Activated T-helper 1 cell treated with Interleukin-2 at 50 U/mL for 16 hours (primary cell): Measurements from ENCODE around the gene IFT22.
"Not testable (repeated sequence)": the region's sequence is repeated elsewhere in the genome, so short reads cannot be mapped to it uniquely, and the experiment has no call there.

Experiments used
- DNase-seq: peaks from one replicate; pipeline ENCODE4 v3.0.0-alpha.2; 2020; ENCODE audit warnings: low read depth

Gene IFT22

DNA sequence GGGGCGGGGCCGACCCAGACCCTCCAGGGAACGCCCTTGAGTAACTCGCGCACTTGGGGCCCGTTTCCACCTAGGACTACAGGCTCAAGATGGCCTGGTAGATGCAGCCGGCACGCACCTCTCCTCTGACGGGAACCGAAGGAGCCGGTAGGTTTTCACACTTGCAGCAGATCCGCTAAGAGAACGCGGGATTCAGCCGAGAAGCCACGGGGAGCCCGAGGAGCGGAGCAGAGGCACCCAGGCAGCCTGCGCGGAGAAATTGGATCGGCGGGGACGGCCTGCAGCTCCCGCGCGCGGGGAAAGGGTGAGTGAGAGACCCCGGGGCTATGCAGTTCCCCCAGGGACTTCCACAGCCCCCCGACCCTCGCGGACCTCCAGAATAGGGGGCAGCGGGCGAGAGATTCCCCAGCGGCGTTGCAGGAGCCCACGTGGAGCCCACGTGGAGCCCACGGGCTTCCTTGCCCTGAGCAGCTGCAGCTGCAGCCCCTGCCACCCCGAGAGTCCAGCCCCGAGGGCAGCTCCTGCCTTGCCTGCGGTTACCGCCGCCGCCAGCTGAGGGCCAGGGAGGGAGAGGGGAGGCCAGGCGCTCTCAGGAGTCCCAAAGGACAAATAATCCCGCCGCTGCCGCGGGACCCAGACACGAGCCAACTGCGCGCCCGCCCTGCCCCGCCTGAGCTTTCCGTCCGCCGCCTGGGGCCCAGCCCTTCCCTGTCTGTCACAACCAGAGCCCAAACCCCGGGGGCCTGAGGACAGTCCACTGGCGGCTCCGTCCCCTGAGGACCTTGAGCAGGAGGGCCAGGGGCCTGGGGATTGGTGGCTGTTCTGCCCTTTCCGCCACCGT lies 13.1 kb downstream of the IFT22 start:
- no peak for DNase-seq

DNA sequence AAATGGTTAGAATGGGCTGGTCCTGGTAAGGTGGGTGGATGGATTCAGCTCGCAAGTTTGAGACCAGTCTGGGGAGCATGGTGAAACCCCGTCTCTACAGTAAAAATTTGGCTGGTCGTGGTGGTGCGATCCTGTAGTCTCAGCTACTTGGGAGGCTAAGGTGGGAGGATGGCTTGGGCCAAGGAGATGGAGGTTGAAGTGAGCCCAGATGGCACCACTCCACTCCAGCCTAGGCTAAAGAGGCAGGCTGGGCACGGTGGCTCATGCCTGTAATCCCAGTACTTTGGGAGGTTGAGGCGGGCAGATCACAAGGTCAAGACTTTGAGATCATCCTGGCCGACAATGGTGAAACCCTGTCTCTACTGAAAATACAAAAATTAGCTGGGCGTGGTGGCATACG lies 15.3 kb downstream of the IFT22 start:
- DNase-seq: no peak

DNA sequence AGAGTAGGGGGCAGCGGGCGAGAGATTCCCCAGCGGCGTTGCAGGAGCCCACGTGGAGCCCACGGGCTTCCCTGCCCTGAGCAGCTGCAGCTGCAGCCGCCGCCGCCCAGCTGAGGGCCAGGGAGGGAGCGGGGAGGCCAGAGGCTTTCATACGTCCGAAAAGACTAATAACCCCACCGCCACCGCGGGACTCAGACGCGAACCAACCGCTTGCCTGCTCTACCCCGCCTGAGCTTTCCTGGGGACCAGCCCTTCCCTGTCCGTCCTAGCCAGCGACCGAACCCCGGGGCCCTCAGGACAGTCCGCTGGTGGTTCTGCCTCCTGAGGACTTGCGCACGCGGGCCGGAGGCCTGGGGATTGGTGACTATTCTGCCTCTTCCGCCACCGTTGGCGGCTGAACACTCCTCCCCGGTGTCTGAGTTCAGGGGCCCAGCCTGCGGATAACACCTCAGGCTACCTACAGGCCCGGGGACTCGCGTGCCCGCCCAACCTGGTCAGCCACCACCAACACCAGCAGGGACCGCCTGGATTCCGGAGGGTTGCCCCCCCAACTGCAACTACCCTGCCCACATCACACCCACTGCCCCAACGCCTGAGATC lies 18.4 kb downstream of the IFT22 start:
- DNase-seq: no peak

DNA sequence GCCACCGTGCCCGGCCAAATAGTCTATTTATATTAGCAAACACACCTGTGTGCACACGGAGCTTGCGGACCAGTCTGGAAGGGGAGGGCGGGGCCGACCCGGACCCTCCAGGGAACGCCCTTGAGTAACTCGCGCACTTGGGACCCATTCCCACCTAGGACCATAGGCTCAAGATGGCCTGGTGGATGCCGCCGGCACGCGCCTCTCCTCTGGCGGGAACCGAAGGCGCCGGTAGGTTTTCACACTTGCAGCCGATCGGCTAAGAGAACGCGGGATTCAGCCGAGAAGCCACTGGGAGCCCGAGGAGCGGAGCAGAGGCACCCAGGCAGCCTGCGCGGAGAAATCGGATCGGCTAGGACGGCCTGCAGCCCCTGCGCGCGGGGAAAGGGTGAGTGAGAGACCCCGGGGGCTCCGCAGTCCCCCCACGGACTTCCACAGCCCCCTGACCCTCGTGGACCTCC lies 18.9 kb downstream of the IFT22 start:
- DNase-seq: no peak

DNA sequence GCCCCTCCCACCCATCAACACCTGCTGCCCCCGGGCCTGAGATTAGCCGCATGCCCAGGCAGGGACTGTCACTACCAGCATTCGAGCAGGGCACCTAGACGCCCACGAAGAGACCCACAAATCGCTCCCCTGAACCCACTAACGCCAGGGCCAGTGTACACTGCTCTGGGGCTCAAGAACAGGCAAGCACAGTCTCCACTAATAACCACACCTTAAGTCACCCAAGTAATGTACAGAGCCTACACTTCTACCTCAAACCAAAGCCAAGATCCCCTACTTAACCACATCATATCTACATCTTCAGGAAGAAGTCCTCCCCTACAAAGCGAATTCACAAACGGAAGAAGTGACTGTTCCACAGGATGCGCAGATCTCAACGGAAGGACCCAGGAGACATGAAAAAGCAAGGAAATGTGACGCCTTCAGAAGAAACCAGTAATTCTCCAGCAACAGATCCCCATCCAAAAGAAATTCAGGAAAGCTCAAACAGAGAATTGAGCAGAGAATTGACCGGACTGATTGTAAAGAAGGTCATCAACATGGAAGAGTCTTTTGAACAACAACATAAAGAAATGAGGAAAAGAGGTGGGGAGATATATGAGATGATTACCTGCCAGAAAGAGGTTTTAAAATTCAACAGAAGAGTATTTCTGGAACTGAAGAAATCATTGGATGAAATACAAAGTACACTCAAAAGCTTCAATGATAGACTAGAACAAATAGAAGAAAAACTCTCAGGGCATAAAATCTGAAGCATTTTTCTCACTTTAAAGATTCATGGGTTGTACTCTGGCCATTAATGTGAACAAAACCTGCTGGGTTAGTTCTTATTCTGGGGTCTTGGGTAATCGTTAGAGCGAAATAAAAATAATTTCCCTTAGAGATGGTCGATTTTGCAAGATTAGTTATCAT lies 20.9 kb downstream of the IFT22 start:
- no peak for DNase-seq

DNA sequence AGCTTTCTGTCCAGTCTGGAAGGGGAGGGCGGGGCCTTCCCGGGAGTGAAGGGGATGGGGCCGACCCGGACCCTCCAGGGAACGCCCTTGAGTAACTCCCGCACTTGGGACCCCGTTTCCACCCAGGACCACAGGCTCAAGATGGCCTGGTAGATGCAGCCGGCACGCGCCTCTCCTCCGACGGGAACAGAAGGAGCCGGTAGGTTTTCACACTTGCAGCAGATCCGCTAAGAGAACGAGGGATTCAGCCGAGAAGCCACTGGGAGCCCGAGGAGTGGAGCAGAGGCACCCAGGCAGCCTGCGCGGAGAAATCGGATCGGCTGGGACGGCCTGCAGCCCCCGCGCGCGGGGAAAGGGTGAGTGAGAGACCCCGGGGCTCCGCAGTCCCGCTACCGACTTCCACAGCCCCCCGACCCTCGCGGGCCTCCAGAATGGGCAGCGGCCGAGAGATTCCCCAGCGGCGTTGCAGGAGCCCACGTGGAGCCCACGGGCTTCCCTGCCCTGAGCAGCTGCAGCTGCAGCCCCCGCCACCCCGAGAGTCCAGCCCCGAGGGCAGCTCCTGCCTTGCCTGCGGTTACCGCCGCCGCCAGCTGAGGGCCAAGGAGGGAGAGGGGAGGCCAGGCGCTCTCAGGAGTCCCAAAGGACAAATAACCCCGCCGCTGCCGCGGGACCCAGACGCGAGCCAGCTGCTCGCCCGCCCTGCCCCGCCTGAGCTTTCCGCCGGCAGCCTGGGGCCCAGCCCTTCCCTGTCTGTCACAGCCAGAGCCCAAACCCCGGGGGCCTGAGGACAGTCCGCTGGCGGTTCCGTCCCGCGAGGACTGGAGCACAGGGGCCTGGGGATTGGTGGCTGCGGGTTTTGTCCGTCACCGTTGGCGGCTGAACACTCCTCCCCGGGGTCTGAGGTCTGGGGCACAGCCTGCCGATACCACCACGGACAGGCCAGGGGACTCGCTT lies 21.8 kb downstream of the IFT22 start:
- DNase-seq: no peak

DNA sequence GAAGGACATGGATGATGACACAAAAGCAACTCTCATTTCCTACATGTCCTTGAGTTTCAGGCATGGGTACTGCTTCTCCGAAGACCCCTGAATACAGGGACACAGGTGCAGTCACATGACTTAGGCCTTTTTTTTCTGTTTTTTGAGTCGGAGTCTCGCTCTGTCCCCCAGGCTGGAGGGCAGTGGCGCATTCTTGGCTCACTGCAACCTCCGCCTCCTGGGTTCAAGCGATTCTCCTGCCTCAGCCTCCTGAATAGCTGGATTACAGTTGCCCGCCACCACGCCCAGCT lies 26.8 kb downstream of the IFT22 start:
- DNase-seq: no peak

DNA sequence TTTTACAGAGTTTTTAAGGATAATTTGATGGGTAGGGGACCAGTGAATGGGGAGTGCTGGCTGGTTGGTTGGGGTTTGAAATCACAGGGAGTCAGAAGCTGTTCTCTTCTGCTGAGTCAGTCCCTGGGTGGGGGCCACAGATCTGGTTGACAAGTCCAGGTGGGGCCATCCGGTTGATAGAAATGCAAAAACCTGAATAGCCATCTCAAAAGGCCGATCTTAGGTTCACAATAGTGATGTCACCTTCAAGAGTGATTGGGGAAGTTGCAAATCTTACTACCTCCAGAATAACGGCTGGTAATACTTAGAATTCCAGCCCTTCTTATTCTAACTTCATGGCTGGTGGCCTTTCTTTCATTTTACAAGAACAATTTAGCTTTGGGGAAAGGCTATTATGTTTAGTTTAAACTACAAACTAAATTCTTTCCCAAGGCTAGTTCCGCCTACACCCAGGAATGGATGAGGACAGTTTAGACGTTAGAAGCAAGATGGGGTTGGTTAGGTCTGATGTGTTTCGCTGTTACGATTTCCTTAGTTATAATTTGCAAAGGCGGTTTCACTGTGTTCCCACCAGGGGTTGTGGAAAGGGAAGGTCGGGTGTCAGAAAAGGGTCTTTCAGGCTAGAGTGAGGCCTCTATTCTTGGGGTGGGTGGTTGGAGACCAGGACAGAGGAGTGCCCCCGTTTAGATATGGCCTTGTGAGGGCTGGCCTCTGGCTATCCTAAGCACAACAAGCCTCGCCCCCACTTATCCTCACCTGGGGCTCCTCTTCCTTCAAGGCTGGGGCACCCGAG lies 27.4 kb downstream of the IFT22 start:
- no peak for DNase-seq

DNA sequence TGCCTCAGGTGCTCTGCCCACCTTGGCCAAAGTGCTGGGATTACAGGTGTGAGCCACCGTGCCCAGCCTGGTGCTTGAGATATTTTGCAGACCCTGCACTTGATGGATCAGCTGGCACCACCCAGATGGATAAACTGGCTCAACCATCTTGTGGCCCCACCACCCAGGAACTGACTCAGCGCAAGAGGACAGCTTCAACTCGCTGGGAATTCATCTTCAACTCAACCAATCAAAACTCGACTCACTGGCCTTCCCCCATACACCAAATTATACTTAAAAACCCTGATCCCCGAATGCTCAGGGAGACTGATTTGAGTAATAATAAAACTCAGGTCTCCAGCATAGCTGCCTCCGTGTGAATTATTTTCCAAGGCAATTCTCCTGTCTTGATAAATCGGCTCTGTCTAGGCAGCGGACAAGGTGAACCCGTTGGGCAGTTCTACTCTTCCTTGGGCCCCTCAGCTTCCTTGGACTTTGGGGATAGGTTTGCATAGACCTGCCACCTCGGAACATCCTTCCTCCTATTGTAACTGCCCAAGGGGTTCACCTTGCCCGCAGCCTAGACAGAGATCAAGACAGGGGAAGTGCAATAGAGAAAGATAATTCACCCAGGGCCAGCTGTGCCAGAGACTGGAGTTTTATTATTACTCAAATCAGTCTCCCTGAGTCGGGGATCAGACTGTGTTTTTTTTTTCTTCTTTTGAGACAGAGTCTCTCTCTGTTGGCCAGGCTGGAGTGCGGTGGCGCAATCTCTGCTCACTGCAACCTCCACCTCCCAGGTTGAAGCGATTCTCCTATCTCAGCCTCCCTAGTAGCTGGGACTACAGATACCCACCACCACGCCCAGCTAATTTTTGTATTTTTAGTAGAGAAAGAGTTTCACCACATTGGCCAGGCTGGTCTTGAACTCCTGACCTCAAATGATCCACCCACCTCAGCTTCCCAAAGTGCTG lies 28.3 kb downstream of the IFT22 start:
- not testable (repeated sequence) for DNase-seq

DNA sequence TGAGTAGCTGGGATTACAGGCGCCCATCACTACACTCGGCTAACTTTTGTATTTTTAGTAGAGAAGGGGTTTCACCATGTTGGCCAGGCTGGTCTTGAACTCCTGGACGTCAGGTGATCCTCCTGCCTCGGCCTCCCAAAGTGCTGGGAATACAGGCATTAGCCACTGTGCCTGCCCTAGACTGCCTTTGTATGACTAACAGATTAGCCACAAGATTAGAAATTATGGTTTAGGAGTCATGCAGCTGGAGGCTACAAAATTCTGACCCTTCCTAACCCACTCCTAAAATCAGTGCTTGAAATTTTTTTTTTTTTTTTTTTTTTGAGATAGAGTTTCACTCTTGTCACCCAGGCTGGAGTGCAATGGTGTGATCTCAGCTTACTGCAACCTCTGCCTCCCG lies 29.0 kb downstream of the IFT22 start:
- DNase-seq: not testable (repeated sequence)

DNA sequence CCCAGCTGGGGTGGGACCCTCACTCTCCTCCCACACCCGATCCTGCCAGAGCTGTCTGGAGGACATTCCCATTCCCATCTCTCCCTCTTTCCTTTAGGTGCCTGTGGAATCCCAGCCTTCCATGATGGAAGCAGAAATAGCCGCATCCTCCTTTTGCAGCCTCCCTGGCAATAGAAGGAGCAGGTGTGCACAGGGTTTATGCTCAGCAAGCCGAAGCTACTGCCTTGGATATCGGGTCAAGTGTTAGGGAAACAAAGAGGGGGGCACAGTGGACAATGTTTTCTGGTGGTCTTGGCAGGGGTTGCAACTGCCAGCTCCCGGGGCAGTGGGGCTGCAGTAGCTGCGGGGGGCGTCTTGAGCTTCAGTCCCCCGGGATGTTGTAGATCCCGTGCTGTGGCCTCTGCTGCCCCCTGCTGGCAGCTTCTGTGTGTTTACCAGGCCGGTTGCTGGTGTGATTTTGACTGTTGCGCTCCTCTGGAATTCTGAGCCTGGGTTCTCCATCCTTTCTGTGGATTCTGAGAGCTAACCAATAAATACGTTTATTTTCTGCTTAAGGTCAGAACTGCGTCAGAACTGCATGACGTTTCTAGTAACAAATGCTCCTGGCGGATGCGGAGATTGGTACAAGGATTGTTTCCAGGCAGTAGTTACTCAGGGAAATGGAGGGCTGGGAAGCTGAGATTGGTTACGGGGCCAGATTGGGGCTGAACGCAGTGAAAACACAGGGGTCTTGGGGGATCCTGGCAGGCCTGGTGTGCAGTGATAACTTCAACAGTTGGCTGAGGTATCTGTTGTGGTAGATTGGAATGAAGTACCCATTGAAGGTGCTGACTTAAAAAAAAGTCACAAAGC lies 31.2 kb downstream of the IFT22 start:
- DNase-seq: peak; percentile 37

DNA sequence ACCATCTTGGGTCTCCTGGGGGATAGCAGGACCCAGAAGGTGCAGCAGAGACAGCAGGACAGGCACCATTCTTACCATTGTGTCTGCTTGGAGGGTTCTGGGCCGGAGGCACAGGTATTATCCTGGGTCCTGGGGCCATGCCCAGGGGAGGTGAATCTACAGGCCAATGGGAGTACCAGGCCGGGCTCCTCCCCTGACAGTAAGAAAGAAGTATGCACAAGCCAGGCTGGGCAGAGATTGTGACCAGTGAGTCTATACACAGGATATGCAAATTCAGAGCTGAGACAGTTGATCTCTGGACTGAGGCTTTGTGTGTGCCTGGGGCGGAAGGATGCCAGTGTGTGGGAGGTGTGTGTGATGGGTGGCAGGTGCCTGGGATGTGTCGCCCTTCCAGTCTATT lies 31.9 kb downstream of the IFT22 start:
- not testable (repeated sequence) for DNase-seq

DNA sequence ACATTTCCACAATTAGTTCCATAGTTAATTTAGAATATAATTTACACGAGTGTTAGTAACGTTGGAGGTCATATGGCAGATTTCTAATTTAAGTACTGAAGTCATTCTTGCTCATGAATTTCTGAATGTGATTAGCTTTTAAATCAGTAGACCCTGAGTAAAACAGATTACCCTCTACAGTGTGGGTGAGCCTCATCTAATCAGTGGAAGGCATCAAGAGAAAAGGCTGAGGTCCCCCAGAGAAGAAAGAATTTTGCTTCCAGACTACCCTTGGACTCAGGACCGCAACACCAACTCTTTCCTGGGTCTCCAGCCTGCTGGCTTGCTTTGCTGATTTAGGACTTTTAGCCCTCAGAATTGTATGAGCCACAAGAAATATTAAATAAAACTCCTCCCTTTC lies 33.2 kb downstream of the IFT22 start:
- DNase-seq: no peak

DNA sequence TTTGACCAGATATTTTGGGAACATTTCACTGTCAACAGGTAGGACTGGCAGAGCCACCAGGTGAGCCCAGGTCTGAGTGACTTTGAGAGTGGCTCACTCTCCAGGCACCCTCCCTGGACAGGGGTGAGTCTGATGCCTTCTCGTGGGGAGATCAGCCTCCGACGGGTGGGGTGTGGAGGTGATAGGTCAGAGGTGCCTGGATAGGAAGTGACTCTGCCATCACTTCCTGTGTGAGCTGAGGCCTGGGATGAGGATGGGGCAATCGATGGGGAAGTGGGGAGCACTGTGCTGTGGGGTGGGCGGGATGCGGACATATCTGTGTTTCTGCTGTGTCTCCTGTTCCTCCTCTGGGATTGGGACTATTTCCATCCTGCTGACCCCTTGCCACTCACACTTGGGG lies 34.6 kb downstream of the IFT22 start:
- no peak for DNase-seq

DNA sequence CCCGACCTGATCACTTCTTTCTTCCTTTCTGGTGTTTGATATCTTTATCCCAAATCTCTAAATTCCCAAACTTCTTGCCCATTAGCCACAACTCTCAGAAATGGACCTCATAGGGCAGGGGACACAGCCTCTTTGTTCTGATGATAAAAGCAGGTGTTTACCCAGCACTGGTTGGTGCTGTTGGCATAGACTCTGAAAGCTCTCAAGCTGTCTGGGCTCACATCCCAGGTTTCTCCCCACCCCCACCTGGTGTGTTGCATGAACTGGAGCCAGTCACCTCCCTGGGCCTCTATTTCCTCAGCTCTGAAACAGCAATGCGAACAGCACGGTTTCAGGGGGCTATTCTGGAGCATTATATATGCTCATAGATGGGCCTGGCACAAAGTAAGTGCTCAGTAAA lies 35.7 kb downstream of the IFT22 start:
- not testable (repeated sequence) for DNase-seq

DNA sequence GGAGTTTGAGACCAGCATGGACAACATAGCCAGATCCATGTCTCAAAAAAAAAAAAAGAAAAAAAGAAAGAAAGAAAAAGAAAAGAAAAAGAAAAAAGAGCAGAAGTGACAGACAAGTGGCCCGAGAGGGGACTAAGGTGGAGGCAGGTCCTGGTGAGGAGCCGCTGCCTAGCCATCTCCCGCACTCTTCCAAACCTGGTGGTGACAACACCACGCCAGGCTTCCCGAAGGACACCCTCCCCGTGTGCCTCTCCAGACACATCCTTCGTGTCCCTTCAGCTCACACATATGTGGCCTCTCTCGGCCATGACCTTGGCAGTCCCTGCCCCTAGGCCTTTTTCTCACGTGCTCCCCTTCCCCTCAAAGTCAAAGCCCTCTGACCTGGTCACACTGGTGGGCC lies 36.4 kb downstream of the IFT22 start:
- DNase-seq: no peak

DNA sequence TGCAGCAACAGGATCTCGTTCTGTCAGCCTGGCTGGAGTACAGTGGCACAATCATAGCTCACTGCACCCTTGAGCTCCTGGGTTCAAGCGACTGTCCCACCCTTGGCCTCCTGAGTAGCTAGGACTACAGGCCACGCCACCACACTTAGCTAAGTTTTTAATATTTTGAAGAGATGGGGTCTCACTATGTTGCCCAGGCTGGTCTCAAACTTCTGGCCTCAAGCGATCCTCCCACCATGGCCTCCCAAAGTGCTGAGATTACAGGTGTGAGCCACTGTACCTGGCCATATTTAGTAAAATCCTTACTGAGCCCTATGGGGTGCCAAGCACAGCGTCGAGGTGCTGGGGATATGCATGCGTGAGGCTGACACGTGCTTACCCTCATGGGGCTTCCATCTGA lies 40.7 kb downstream of the IFT22 start:
- DNase-seq: not testable (repeated sequence)

DNA sequence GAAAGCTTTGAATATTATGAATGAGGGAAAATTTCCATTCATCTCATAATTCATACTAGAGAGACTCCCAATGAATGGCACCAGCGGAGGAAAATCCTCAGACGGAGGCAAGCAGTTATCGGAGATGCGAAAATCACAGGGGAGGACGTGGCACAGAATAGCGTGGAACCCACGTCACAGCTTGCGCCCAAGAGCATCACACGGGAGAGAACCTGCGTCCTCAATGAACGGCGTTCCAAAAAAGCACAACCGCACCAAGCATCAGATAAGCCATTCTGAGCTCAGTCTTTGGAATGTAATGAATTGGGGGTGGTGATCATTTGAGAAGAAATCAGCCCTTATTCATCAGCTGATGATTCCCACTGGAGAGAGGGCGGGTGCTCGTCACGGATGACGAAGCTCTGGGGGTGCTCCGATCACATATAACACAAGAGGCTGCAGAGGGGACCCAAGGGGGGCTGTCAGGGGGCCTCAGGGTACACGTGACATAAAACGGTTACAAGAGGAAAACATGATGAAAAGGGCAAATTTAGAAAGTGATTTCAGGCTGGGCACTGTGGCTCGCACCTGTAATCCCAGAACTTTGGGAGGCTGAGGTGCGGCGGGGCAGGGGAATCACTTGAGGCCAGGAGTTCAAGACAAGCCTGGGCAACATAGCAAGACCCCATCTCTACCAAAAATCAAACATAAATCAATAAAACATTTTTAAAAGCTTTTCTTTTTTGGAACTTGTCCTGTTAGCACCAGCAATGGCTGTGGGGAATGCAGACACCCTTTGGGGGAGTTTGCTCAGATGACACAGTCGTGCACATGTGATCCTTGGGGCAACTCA lies 42.9 kb downstream of the IFT22 start:
- DNase-seq: no peak
